Common myeloid progenitor, CD34-positive (primary cell): Measurements from ENCODE around the gene SAT2.
"Not testable (repeated sequence)": the region's sequence is repeated elsewhere in the genome, so short reads cannot be mapped to it uniquely, and the experiment has no call there.

Source experiments
- CTCF ChIA-PET: fragments of 350-600 bp; sonication (Branson Sonifier 250); formaldehyde crosslinking; loops from one replicate; lab custom pipeline; 2021; ENCODE audit warnings: antibody characterized with exemption; lab: Charles Lee
- POLR2A ChIA-PET: fragments of 350-600 bp; sonication (Branson Sonifier 250); formaldehyde crosslinking; loops from one replicate; lab custom pipeline; 2021; ENCODE audit warnings: antibody characterized with exemption; lab: Charles Lee
- DNase-seq, 3 donors: peaks; one replicate each; pipeline versions ENCODE4 v3.0.0 to v3.0.0-alpha.2; 2013
- H3K27ac ChIP-seq, 2 experiments: 1 replicate in 1 of 2; 2 replicates in 1 of 2; pipeline ENCODE4 v1.7.0; 2013; ENCODE audit warnings: inconsistent platforms in 2 of 2, low read length in 2 of 2, mild to moderate bottlenecking in 2 of 2, low read depth in 1 of 2, moderate library complexity in 1 of 2; ENCODE audit not compliant: severe bottlenecking in 2 of 2, insufficient read depth in 1 of 2, poor library complexity in 1 of 2
- H3K27me3 ChIP-seq, 5 experiments: replicated peaks in 2 of 5; 1 replicate in 3 of 5; 2 replicates in 2 of 5; pipeline versions ENCODE4 v1.6.1 to v1.7.0; 2013; ENCODE audit warnings: low read length in 4 of 5, mild to moderate bottlenecking in 2 of 5, moderate library complexity in 2 of 5, inconsistent platforms in 1 of 5; ENCODE audit not compliant: insufficient read depth in 5 of 5, control insufficient read depth in 4 of 5
- H3K36me3 ChIP-seq, 4 experiments: 1 replicate in 2 of 4; 2 replicates in 2 of 4; pipeline versions ENCODE4 v1.6.1 to v1.7.0; 2013; ENCODE audit warnings: low read length in 3 of 4, control low read depth in 1 of 4, mild to moderate bottlenecking in 1 of 4; ENCODE audit not compliant: control insufficient read depth in 4 of 4, insufficient read depth in 4 of 4
- H3K4me1 ChIP-seq, 4 experiments: 1 replicate in 3 of 4; 2 replicates in 1 of 4; pipeline versions ENCODE4 v1.6.1 to v1.7.1; 2013; ENCODE audit warnings: low read length in 3 of 4, mild to moderate bottlenecking in 3 of 4, control low read depth in 1 of 4, inconsistent platforms in 1 of 4, moderate library complexity in 1 of 4; ENCODE audit not compliant: control insufficient read depth in 4 of 4, insufficient read depth in 4 of 4; ENCODE audit errors: control extremely low read depth in 1 of 4
- H3K4me3 ChIP-seq, 7 experiments: 1 replicate in 4 of 7; 2 replicates in 3 of 7; pipeline versions ENCODE4 v1.5.1 to v1.7.0; 2013; ENCODE audit warnings: mild to moderate bottlenecking in 7 of 7, low read length in 6 of 7, moderate library complexity in 6 of 7, inconsistent platforms in 2 of 7, low read depth in 2 of 7, control low read depth in 1 of 7; ENCODE audit not compliant: insufficient read depth in 4 of 7, control insufficient read depth in 1 of 7; ENCODE audit errors: extremely low read depth in 1 of 7
- H3K9me3 ChIP-seq, 5 experiments: 1 replicate in 4 of 5; 2 replicates in 1 of 5; pipeline versions ENCODE4 v1.6.1 to v1.7.1; 2013; ENCODE audit warnings: low read length in 4 of 5, mild to moderate bottlenecking in 2 of 5, inconsistent platforms in 1 of 5, low read depth in 1 of 5, moderate library complexity in 1 of 5; ENCODE audit not compliant: control insufficient read depth in 4 of 5, insufficient read depth in 2 of 5; ENCODE audit errors: control extremely low read depth in 1 of 5
- WGBS: methylation state at CpG from one replicate; pipeline ENCODE4 v1.1.5; 2013; ENCODE audit not compliant: insufficient coverage; 5-methylcytosine and 5-hydroxymethylcytosine counted together

Gene SAT2

GRCh38 chr17:7610641-7611040 is 17.0 kb downstream of the SAT2 start:
- no peaks in the 10 kb centered on the region for H3K9me3 ChIP-seq
- POLR2A ChIA-PET = no interaction called here
- H3K36me3 ChIP-seq = peaks cover 3 to 26% (median 10%) of the 10 kb centered on the region in 4 experiments
- no peak overlapping the region for H3K4me3 ChIP-seq
- no peak for DNase-seq
- H3K4me1 ChIP-seq = peaks cover 9 to 28% (median 21%) of the 10 kb centered on the region in 4 experiments
- no peaks in the 10 kb centered on the region for H3K27me3 ChIP-seq
- WGBS = no CpG with 5 or more reads among the region's 2 CpGs
- H3K27ac ChIP-seq = no peak overlapping the region
- CTCF ChIA-PET = interaction anchor here (0.7 to 1.7 kb wide), 4 partner anchors 9 to 51 kb away, joined by 3 to 6 read pairs (median 3); partner anchors contain the start of gene SOX15

- ChIA-PET CTCF (interaction anchor here (1.3 to 1.4 kb wide), 2 partner anchors 12 to 17 kb away, joined by 3 to 7 read pairs; no protein-coding TSS in a partner anchor), POLR2A (no interaction called here)
- Histone ChIP-seq H3K27me3 (no peaks in the 10 kb centered on the region), H3K9me3 (no peaks in the 10 kb centered on the region), H3K4me1 (no peaks in the 10 kb centered on the region), H3K36me3 (peaks cover 12 to 53% (median 30%) of the 10 kb centered on the region in 4 experiments), H3K4me3 (no peak overlapping the region), H3K27ac (no peak overlapping the region)
- WGBS = 100% methylated on average over 3 of the region's 4 CpGs
- DNase-seq = no peak
These were observed 21.3 kb downstream of the SAT2 start for GRCh38 chr17:7606280-7606679.

GRCh38 chr17:7597561-7597960 is 30.1 kb downstream of the SAT2 start:
- H3K9me3 ChIP-seq, H3K4me3 ChIP-seq, DNase-seq, H3K4me1 ChIP-seq, H3K27me3 ChIP-seq, H3K27ac ChIP-seq, POLR2A ChIA-PET: not testable (repeated sequence)
- 73% methylated on average over 2 of the region's 5 CpGs for WGBS
- CTCF ChIA-PET = interaction anchor here (2.2 kb wide), 1 partner anchor 12 kb away, joined by 6 read pairs; no protein-coding TSS in a partner anchor
- H3K36me3 ChIP-seq = peaks cover 29 to 84% (median 54%) of the 10 kb centered on the region in 4 experiments

DNA sequence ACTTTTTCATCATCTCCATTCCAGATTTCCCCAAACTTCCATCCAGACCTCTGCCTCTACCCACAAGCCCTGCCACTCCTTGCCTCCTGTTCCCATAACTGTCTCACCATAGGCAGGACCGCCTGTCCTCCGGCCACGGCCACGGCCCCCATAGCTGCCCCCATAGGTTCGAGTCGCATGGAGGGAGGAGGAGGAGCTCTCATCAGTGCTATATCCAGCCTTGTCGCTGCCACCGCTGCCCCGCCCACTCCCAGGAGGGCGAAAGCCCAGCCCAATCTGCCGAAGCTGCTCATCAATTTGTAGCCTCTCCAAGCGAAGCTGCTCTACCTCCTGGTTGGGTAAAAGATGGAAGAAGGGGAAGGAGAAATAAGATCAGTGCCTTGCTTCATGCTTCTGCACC is 34.3 kb downstream of the SAT2 start:
- 98% methylated on average over 6 of the region's 12 CpGs for WGBS
- no peak for DNase-seq

DNA sequence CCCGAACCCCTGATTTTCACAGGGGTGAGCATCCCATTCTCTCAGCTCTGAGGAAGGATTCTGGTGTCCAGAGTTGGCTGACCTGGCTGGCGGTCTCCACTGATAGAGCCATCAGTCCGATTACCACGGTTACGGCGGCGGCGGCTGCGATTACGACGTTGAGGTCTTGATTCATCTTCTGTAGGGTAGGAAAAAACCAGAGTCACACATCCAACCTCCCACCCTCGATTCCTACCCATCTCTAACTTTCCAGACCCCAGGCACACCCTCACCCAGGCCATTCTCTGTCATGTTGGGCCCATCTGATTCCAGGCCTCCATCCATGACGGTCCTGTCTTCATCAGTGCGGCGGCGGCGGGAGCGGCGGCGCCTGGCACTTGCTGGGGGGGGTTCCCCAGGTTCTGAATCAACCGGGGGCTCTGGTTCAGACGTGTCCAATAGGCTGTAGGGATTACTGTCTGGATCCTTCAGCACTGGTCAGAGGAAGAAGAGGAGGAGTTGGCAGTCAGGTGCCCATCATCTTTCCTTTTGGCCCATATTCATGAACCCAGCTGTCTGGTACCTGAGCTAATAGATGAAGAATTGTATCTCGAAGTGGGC is 35.1 kb downstream of the SAT2 start:
- POLR2A ChIA-PET = interaction anchor here (1.0 kb wide), 1 partner anchor 13 kb away, joined by 4 read pairs; the partner anchor contains the start of gene CD68
- Histone ChIP-seq H3K36me3 (peaks cover 32 to 94% (median 60%) of the 10 kb centered on the region in 4 experiments), H3K27ac (no peak overlapping the region), H3K9me3 (no peaks in the 10 kb centered on the region), H3K27me3 (no peaks in the 10 kb centered on the region), H3K4me1 (peaks cover 0 to 15% (median 5%) of the 10 kb centered on the region in 4 experiments), H3K4me3 (no peak overlapping the region)
- WGBS = 97% methylated on average over 13 of the region's 23 CpGs
- DNase-seq = no peak
- CTCF ChIA-PET = interaction anchor here (1.0 to 2.2 kb wide), 7 partner anchors 9 to 77 kb away, joined by 3 to 9 read pairs (median 4); partner anchors contain the start of gene MPDU1

More for the DNA sequence above, 34.3 kb downstream of the SAT2 start:
- no peak overlapping the region for H3K4me3 ChIP-seq
- no peaks in the 10 kb centered on the region for H3K27me3 ChIP-seq
- ChIA-PET POLR2A (interaction anchor here (1.0 kb wide), 1 partner anchor 14 kb away, joined by 4 read pairs; the partner anchor contains the start of gene CD68), CTCF (interaction anchor here (1.0 to 2.2 kb wide), 5 partner anchors 9 to 78 kb away, joined by 3 to 9 read pairs (median 4); partner anchors contain the start of gene MPDU1)
- H3K27ac ChIP-seq = no peak overlapping the region
- peaks cover 0 to 11% (median 5%) of the 10 kb centered on the region in 4 experiments for H3K4me1 ChIP-seq
- peaks cover 32 to 86% (median 56%) of the 10 kb centered on the region in 4 experiments for H3K36me3 ChIP-seq
- H3K9me3 ChIP-seq = no peaks in the 10 kb centered on the region

DNA sequence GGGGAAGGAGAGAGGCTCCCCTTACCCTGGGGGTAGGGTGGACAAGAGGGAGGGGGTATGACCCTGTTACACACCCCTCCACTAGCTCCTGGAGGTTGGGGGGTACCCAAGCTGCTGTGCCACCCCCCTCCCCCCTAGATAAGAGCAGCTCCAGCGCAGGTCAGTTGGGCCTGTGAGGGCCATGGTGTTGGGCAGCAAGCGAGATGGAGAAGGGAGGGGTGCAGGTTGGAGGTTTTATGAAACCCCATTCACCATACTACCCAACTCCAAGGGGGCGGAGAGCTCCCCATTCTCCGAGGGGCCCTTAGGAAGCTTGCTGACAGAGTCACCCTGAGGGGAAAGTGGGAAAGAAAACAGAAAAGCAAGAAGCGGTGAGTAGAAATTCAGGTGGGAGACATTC is 36.0 kb downstream of the SAT2 start:
- peaks cover 0 to 15% (median 5%) of the 10 kb centered on the region in 4 experiments for H3K4me1 ChIP-seq
- CTCF ChIA-PET = interaction anchor here (0.6 to 2.2 kb wide), 5 partner anchors 8 to 71 kb away, joined by 3 to 9 read pairs (median 4); partner anchors contain the start of gene MPDU1
- no CpG with 5 or more reads among the region's 5 CpGs for WGBS

DNA sequence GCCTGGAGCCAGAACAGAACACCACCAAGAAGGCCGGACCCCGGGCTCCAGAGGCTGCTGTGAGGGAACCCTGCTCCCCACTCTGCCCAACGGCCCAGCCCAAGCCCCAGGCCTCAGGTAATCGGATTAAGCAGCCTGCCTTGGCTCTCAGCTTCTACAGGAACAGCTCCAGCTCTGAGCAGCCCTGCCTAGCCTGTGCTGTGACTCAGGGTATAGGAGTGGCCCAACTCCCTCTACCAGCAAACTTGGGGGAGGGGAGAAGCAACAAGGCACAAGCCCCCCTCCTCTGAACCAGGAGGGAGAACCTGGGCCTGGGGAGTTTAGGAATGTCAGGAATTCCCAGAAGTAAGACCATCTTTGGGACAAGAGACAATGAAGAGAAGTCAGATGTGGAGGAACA is 36.9 kb downstream of the SAT2 start:
- 97% methylated on average over 4 of the region's 4 CpGs for WGBS
- Histone ChIP-seq H3K27ac (no peak overlapping the region), H3K36me3 (peaks cover 27 to 96% (median 59%) of the 10 kb centered on the region in 4 experiments), H3K4me3 (no peak overlapping the region), H3K27me3 (no peaks in the 10 kb centered on the region), H3K9me3 (no peaks in the 10 kb centered on the region), H3K4me1 (peaks cover 0 to 16% (median 7%) of the 10 kb centered on the region in 4 experiments)
- ChIA-PET POLR2A (interaction anchor here (0.9 kb wide), 1 partner anchor 97 kb away, joined by 3 read pairs; no protein-coding TSS in a partner anchor), CTCF (interaction anchor here (0.8 to 7.6 kb wide), 8 partner anchors 10 to 97 kb away, joined by 3 to 58 read pairs (median 12); partner anchors contain the start of genes CD68 and TP53)
- no peak for DNase-seq

More for the DNA sequence above, 36.0 kb downstream of the SAT2 start:
- no peaks in the 10 kb centered on the region for H3K27me3 ChIP-seq
- DNase-seq = no peak
- peaks cover 32 to 97% (median 63%) of the 10 kb centered on the region in 4 experiments for H3K36me3 ChIP-seq
- POLR2A ChIA-PET = no interaction called here
- no peak overlapping the region for H3K27ac ChIP-seq
- no peaks in the 10 kb centered on the region for H3K9me3 ChIP-seq
- no peak overlapping the region for H3K4me3 ChIP-seq
